NK-92 (cell line): Measurements from ENCODE around the gene PTH2.

Source experiments
- DNase-seq: peaks from one replicate; lab custom pipeline; 2025; ENCODE audit not compliant: unreplicated experiment; lab: John Stamatoyannopoulos, UW

The PTH2 gene

DNA sequence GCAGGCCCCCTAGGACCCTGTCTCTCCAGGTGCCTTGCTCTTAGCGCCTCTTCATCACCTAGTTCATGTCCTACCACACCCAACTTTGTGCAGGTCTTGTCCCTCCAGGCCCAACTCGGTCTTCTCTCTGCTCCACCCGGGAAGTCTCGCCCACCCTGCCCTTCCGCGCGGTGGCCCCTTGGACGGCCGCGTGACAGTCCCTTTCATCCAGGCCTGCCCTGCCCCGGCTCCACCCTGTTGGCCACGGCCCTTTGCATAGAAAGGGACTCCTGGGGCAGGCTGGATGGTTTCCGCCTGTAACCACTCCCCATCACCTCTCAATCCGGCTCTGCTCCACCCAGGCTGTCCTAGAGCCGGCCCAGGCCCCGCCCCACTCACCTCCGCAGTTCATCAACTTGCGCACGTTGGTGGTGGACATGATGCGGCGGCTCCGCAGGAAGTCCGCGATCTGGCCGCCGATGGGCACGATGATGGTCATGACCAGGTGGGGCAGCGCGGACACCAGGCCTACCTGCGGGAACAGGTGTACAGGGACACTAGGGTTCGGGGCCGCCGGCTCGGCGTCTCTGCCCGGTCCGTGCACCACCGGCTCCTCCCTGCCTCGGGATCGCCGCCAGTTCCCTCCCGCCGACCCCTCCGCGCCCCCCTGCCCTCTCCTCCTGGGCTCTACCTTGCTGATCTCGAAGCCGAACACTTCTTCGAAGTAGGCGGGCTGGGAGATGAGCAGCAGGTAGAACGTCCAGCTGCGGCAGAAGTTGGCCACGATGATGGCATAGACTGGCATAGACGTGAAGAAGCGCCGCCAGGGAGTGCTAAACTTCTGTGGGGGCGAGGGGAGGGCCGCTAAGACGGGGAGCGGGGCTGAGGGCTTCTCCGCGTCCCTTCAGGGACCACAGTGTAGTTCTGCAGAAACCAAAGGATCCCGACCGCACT lies 9.2 kb upstream of the PTH2 start:
- no peak for DNase-seq

DNA sequence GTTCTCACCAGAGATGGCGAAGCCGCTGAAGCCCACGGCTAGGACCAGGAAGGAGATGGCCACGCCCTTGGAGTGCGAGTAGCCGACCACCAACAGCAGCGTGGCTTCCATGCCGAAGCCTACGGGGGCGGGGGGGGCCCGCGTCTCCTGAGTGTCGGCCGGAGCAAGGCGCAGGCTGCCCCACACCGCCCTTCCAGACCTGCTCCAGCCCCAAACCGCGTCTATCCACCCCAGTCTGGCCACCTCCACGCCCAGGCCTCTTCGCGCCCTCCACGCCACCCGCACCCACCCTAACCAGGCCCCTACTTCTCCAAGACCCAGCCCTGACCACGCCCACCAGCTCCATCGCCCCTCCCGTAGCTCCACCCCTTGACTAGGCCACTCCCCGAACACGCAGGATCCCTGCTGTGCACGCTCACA lies 8.1 kb upstream of the PTH2 start:
- DNase-seq, result no peak

DNA sequence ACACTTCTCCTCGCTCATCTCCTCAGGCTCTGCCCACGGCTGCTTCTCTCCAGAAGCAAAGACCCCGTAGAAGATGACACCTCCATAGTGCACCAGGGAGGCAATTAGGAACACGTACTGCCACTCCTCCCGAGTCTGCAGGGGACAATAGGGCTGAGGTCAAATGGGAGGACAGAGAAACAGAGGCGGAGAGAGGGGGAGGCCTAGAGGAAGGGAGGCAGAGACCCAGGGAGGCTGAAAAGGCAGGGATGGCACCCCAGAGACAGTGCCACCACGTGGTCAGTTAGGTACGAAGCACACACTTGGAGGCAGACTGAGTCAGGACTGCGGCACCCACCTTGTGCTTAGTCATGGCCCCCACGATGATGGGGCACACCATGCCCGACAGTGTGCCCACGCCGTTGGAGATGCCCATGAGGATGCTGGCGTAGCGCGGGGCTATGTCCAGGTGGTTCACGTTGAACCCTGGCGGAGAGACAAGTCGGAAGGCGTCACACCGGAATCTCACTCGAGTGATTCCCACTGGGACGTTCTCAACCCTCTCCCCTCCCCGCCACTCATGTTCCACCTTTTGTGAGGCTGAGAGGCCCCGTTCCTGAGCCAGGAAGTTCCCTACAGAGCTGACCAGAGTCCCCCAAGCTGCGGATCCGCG lies 7.6 kb upstream of the PTH2 start:
- no peak for DNase-seq

DNA sequence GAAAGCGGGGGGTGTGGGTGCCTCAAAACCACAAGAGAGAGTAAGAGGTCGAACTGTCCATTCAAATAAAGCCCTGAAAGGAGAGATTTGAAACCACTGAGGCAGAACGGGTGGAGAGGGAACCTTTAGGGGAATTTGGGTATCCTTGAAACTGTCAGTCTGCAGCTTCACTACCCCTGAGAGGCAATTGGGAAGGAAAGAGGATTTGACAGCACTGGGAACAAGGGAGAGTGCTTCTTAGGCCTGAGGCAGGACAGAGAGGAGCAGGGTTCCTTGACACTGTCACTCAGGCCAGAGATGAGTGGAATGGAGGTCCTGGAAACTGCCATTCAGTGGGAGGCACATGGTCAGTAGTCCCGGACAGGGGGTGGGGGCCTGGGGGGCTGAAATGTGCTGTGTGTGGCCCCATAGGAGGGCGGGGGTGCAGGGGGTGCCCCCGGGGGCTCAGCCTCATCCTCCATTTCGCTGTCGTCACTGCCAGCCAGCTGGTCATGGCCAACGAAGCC lies 7.0 kb upstream of the PTH2 start:
- no peak for DNase-seq

DNA sequence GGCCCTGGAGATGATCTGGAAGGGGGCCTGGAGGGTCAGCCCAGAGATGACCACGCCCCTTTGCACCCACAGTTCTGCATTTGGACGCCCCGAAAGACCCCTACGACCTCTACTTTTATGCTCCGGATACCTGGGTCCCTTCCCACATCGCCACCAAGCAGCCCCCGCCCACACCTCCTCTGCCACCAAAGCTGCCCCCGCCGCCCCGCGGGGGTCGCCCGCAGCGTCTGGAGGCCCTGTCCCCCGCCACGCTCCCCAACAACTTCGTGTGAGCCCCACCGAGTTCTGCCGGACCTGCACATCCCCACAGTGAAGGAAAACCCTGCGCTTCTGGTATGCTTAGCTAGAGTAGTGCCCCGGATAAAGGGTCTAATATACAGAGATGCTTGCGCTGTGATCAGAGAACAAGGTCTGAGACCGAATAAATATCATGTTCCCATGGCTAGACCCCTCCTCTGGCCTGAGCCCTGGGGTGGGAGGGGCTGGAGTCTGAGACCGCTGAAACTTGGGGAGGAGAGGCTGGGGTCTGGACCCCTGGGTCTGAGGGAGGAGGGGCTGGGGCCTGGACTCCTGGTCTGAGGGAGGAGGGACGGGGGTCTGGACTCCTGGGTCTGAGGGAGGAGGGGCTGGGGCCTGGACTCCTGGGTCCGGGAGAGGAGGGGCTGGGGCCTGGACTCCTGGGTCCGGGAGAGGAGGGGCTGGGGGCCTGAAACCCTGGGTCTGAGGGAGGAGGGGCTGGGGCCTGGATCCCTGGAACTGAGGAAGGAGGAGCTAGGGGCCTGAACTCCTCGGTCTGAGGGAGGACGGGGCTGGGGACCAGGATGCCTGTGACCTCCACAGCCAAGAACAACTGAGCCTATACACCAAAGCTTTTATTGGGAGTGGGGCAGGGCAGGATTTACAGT lies 5.6 kb upstream of the PTH2 start:
- no peak for DNase-seq

DNA sequence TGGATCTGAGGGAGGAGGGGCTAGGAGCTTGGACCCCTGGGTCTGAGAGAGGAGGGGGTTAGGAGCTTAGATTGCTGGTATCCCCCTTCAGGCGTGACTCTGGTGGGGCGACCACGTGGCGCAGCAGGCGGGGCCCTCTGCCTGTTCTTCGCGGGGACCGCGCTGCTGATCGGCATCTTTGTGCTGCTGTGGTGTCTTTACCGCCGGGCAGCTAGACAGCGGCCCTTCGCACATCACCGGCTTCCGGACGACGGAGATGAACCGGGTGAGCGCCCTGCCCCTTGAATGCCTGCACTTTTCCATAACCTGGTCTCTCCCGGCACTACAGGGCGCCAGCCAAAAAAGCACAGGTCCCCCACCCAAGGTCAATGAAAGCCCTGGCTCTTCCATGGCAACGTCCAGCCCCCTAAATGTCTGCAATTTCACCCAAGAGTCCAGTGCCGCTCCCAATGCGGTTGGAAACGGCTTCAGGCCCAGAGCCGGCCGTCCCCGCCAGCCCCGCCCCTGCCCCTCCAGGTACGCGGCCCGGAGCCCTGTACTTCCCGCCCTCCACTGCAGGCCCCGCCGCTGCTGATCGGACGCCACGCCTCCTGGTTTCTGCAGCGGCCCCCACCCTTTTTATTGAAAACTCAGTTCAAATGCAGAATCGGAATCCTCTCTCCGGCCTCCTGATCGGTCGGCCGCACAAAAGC lies 4.8 kb upstream of the PTH2 start:
- DNase-seq, result no peak

DNA sequence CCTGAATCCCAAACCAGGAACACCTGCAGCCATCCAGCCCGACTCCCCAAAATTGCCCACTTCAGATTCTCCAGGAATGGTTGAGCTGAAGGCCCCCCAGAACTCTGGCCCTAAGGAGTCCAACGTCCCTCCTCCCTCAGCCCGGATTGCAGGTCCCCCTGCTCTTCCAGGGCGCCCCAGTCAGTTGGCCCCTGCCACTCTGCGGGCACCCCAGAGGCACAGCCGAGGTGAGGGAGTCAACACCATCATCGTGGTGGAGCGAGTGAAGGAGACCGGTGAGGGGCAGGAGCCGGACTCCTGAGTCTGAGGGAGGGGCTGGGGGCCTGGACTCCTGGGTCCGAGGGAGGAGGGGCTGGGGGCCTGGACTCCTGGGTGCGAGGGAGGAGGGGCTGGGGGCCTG lies 4.1 kb upstream of the PTH2 start:
- DNase-seq, result no peak

DNA sequence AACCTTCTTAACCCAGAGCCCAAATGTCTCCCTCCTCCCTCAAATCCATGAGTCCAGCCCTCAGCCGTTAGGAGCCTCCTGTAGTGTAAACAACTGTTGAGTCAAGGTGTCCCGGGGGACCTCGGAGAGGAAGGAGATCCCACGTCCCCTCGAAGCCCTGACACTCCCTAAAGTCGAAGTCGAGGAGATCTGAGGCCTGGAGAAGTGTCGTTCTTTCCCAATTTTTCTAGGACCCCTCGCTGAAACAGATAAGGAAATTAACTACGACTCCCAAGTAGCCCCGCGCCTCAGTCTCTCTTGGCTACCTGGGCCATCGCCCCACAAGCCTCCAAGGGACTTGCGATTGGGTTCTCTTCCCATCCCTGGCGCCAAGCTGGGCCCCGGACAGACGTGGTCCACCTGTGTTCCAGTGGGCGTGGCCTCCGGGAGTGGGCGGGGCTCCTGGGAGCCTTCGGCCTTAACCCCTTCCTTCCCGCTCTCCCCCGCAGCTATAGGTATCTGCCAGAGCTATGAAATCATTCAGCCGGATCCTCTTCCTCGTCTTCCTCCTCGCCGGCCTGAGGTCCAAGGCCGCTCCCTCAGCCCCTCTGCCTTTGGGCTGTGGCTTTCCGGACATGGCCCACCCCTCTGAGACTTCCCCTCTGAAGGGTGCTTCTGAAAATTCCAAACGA lies 2.8 kb upstream of the PTH2 start:
- DNase-seq, result no peak

DNA sequence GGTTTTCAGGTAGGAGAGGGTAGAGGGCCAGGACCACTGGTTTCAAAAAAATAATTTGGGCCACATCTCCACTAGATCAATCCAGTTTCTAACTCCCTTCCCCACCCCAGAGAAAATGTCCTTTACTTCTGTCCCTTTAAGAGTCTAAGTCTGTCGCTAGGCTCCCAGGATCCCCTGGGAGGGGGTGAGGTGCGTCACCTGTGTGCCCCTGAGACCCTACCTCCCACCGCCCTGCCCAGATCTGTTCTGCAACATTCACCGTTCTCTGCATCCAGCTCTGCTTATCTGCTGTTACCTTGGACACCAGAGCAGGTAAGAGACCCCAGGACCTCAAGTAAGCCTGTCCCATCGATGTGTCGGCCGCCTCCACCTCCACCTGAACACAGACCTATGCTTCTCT lies 1.9 kb upstream of the PTH2 start, which contains the start of gene GFY:
Gene GFY, plus strand, starts transcription at position 211 of the 400 bp plus-strand sequence. CDS start 1,043 bp downstream, outside the sequence.
- DNase-seq, result no peak

DNA sequence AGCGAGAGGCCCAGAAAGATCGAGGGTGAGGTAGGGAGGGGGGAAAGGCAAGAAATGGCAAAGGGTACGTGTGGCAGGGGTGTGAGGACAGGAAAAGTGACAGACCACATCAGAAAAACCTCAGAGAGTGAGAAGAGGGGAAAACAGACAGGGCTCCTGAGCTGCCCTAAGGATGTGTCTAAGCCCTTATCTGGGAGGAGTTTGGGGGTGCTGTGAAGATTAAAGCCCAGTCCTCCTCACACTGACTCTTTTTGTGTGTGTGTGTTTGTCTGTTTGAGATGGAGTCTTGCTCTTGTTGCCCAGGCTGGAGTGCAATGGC lies 703 bp upstream of the PTH2 start:
- no peak for DNase-seq

DNA sequence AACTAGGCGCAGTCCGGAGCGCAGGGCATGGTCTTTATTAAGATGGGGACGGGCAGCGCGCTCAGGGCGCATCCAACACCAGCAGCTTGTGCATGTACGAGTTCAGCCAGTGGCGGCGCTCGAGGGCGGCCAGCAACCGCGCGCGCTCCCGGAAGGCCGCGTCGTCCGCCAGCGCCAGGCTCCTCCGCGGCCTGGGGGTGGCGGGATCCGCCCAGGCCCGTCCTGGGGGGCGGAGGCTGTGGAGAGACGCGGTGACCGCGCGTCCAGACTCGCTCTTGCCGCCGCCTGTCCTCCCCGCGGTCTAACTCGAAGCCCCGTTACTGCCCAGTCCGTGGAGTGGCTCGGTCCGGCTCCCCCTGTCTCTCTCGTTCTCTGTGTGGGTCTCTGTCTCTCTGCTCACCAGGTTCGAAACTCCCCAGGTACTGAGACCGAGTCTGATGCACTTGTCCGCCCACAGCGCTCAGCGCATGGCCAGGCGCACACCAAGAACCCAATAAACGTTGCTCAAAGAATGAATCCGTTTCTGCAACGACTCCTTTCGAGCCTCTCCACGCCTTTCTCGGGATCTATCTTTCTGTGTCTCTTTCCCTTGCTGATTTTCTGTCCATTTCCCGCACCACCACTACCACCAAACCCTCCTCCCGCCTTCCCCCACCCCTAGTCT lies 702 bp downstream of the PTH2 start:
- DNase-seq, result no peak

DNA sequence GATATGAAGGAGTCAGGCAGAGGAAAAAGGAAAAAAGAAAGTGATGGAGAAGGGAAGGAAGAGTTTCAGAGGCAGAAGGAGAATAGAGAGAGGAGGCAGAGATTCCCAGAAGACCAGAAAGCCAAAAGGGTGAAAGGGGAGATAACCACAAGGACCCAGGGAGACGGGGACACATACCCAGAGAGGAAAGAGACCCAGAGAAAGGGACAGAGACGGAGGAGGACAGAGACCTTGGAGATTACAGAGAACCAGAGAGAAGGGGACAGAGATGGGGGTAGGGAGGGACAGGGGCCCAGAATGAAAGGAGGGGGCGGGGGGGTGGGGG lies 1.4 kb downstream of the PTH2 start:
- DNase-seq, result no peak

DNA sequence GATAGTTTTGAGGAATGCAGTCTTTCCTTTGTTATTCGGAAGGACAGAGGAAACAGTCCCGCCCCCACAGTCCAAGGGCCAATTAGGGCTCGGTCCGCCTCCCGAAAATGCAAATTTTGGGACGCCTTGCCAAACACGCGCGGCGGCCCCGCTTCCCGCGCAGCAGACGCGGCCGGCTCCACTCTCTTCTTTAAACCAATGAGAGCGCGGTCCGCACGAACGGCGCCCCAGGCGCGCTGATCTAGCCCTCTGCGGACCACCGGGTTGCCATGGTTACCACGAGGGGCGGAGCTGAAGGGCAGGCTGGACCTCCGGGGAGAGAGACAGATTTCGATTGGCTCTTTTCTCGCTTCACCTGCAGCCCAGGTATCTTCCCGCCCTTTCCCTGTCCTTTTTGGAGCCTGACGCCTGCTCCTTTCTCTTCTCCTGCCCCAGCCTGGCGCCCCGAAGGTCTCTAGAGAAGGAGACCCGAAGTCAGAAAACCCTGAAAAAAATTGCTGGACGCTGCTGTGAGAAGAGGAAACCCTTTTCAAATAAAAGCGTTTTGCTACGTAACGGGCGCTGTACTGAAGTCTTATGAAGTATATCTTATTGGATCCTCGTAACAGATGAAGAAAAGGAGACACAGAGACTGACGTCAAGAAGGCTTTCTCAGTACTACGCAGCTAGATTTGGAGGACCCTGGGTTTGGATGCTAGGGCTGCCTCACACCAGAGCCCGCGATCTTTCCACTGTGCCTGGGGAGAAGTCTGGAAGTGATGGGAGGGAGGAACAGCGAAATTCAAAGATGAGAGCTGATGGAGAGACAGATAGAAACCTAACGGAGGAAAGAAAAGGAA lies 2.0 kb downstream of the PTH2 start:
- no peak for DNase-seq

DNA sequence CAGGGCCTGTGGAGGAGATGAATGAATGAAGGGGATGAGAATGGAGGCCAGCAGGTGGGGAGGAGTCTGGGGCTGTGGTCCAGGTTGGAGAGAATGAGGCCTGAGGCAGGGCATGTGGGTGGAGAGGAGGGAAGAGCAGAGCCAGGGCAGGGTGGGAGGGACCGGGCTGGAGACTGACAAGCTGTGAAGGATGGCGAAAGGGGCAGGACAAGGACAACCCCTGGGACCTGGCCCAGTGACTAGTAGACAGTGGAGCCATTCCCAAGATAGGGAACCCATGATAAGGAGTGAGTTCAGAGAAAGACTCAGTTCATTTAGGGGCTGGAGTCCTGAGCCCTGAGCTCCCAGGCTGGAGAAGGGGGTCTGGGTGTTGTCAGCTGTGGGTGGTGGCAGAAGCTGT lies 3.0 kb downstream of the PTH2 start:
- DNase-seq, result no peak

DNA sequence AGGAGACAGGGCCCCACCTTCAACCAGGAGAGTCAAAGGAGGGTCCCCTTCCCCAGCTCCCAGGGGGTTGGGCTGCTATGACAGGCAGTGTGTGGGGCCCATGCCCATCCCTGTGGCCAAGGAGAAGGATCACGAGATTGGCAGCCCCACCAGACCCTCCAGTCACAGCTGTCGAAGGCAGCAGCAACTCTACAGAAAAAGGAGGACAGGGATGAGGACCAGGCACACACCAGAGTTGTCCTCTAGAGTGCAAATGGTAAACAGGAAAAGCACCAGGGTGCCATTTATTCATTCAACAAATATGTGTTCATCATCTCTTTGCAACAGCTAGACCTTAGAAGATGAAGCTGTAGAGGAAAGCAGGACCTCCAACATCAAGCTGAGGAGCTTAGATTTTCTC lies 4.1 kb downstream of the PTH2 start:
- no peak for DNase-seq

DNA sequence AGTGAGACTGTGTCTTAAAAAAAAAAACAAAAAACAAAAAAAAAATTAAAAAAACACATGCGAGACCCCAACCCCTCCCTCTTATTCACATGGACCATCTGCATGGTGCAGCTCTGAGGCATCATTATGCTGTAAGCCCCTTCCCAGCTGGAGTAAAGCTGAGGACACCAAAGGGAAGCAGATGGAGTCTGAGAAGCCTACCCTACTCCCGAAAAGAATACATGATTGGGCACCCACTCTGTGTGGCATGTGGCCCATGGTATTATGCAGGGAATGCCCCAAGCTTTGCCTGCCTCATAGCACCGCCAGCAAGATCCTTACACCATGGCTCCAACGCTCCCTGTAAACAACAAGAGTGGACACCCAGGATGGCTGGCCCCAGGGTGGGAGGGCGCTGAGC lies 4.7 kb downstream of the PTH2 start:
- DNase-seq, result no peak

DNA sequence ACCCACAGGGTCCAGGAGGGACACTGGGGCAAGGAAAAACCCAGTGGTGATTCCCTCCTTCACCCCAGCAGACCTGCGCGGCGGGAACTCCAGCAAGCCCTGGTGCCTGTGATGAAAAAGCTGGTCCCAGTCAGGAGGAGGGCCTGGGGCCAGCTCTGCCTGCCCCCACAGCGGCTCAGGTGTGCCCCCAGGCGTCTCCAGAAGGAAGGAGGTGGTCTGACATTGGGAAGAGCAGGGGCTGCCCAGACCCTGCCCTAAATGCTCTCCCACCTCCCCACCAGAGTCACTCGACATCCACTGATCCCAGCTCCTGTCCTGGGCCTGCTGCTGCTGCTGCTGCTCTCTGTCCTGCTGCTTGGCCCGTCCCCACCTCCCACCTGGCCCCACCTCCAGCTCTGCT lies 6.2 kb downstream of the PTH2 start:
- no peak for DNase-seq

DNA sequence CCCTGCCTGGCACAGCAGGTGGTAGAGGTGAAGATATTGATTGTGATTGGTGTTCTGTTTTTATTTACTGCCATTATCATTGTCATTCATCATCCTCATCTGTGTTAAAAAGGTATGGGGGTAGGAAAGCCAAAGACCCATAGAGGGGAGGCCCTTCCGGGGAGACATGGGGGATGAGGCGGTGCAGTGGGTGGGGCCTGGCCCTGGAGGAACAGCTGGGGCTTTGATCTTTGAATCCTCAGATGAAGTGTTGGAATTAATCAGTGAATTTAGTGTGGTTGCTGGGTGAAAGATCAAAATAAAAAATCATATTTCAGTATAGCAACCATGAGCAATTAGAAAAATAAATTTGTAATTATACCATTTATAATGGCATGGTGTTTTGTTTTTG lies 7.4 kb downstream of the PTH2 start:
- DNase-seq, result no peak
